Stimulated activated CD8-positive, alpha-beta memory T cell treated with anti-CD3 and anti-CD28 coated beads, Interleukin-15, amount 100 ng/mL, for 1 hour (primary cell): Measurements from ENCODE around the gene LPAR3.
"Not testable (repeated sequence)": the region's sequence is repeated elsewhere in the genome, so short reads cannot be mapped to it uniquely, and the experiment has no call there.

Experiments
- DNase-seq: peaks from one replicate; pipeline ENCODE4 v3.0.0-alpha.2; 2020; ENCODE audit warnings: low read depth

The LPAR3 gene, protein sequence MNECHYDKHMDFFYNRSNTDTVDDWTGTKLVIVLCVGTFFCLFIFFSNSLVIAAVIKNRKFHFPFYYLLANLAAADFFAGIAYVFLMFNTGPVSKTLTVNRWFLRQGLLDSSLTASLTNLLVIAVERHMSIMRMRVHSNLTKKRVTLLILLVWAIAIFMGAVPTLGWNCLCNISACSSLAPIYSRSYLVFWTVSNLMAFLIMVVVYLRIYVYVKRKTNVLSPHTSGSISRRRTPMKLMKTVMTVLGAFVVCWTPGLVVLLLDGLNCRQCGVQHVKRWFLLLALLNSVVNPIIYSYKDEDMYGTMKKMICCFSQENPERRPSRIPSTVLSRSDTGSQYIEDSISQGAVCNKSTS

GRCh38 chr1:84892705-84893618, at the start of gene LPAR3:
TSS of gene LPAR3 (minus strand) at chr1:84893206. CDS start at chr1:84866120, 27,086 bp downstream.
- DNase-seq: no peak

DNA sequence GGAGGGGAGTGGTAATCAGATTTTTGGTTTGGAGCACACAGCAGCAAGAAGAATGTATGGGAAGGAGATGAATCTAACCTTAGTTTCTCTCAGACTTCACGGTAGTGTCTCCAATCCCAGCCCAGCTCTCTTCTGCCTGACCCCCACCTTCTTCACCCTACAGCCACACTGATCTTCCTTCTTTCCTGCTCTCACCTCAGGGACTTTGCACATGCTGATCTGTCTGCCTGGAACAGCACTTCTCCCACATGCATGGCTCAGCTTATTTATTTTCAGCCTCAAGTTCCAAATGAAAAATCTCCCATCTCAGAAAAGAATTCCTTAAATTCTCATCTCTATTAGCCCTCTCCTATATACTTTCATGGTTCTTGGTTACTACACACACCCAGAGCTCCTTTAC, 48.8 kb upstream of the LPAR3 start:
- no peak for DNase-seq

- no peak for DNase-seq
These were observed 47.5 kb upstream of the LPAR3 start for GRCh38 chr1:84940481-84940880.

DNA sequence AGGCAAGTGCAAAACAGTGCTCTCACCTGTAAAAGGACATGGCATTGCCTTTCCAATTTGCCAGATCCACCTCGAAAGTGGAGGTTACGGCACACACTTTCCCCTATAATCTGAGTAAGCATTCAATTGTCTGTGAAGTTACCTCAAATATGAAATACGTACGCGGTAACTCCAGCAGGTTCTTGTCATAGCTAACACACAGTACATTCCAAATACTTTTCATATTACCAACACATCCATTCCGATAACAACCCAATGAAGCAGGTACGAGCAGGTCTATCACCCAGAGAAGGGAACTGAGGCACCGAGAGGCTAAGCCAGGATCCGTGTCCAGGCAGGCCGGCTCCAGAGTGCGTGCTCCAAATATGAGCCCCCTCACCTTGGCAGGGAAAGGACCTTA, 46.8 kb upstream of the LPAR3 start:
- no peak for DNase-seq

DNA sequence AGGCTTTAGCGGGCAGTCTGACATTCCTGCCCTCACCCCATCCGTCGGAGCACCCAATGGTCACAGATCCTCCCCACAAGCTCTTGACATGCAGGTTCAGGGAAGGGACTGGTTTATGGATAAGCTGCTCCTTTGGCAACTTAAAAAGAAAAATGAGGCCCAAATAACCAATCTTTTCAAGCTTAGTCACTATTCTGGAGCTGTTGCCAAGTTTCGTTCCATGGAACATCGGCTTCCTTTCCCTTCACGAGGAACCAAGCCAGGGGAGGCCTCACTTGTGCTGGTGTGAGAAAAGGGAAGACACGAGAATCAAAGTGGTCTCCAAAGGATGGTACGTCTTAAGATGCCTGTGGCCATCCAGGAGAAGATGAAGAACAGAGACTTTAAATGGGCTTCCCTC, 46.1 kb upstream of the LPAR3 start:
- no peak for DNase-seq

- no peak for DNase-seq
These were observed 43.3 kb upstream of the LPAR3 start for GRCh38 chr1:84936116-84936810.

- DNase-seq: no peak
These were observed 40.1 kb upstream of the LPAR3 start for GRCh38 chr1:84933011-84933611.

GRCh38 chr1:84930831-84931230, 37.8 kb upstream of the LPAR3 start:
- DNase-seq: no peak

GRCh38 chr1:84930329-84930728, 37.3 kb upstream of the LPAR3 start:
- DNase-seq: no peak

GRCh38 chr1:84929581-84929980, 36.6 kb upstream of the LPAR3 start:
- DNase-seq: no peak

DNA sequence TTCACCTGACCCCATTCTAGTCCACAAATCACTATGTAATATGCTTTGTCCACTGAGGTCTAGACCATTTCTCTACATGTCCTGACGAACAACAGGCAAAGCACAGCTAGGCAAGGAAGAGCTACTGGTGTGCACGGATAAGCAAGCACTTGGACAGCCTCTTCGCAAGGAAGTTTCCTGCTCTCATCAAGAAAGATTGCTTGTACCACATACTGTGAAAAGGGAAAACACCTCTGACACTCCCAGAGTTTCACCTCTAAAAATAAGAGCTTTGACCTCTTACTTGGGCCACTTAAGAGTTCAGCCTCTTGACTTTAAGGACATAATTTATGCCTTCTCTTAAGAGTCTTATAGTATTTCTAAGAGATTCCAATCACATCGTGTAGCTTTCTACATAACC, 36.0 kb upstream of the LPAR3 start:
- DNase-seq: no peak

GRCh38 chr1:84923317-84923716, 30.3 kb upstream of the LPAR3 start:
- DNase-seq: no peak

- DNase-seq: no peak
These were observed 27.2 kb upstream of the LPAR3 start for GRCh38 chr1:84920159-84920558.

DNA sequence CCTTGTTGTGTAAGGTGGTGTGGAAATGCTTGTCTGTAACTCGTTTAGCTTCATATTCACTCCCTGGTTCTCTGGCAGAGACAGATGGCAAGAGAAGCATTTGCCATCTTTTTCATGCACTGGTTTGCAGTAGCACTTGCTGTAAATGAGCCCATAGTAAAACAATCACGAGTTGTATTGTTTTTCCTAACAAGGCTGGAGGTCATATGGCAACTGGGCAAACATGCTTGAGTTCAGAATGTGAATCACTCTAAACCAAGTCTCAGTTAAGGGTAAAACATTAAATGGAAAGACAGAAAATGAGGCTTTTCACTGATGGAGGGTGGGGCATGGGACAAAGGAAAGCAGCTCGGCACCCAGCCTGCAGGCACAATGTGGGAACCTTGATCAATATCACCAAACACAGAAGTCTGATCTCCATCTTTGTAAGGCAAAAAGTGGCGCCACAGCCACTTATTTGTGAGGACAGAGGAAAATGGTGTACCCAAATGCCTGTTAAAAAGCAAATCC, 26.5 kb upstream of the LPAR3 start:
- no peak for DNase-seq

DNA sequence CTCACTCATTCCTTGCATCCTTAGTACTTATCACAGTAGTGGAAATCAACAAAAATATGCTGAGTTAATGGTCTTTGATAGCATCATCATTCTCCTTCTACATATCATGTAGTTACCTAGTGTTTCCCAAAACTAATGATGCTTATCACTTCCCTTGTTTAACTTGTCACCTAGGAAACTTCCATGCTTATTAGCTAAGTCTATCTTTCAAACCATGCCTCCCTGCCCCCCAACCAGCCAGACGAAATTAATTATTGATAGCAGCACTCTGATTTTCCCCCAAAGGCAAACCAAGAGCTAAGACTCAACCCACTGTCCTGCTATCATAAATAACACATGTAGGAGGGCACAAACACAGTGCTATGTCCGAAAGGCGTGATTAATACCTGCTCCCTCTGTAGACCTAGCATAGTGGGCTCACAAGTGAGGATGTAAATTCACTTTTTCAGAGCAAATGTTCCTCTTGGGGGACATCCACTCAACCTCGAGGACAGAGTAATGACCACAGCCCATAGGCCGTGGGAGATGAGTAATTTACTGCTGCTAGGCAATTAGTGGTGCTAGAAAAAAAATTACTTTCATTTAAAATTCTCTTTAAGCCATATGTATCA, 25.8 kb upstream of the LPAR3 start:
- DNase-seq: no peak

DNA sequence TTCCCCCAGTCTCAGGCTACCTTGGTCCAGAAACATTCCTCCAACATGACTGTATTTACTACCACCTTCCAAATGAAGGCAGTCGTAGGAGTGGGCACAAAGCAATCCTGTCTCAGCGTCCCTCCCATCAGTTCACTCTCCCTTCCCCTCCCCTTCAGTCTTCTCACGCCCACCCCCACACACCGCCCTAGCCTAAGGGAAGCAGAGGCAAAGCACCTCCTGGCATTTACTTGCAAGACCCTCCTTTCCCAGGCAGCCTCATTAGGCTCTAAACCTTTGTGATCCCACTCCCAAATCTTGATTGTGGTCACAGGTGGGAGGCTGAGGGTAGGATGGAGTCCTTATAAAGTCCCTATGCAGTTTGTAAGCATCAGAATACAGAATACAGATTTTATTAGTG, 23.9 kb upstream of the LPAR3 start:
- DNase-seq: no peak

DNA sequence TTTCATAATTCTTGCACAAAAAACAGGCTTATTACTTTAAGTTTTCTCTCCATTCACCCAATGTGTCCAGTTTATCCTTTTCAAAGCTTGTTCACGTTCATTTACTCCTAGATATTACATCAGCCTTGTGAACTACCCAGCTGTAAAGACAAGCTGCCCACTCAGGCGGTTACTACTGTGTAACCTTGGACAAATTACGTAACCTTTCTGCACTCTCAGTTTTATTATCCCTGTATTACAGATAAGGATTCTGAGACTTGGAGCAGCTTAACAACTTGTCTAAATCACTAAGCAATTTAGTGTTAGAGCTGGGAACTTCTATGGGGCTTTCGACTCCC, 20.5 kb upstream of the LPAR3 start:
- DNase-seq: no peak

GRCh38 chr1:84912726-84913554, 19.9 kb upstream of the LPAR3 start:
- no peak for DNase-seq

DNA sequence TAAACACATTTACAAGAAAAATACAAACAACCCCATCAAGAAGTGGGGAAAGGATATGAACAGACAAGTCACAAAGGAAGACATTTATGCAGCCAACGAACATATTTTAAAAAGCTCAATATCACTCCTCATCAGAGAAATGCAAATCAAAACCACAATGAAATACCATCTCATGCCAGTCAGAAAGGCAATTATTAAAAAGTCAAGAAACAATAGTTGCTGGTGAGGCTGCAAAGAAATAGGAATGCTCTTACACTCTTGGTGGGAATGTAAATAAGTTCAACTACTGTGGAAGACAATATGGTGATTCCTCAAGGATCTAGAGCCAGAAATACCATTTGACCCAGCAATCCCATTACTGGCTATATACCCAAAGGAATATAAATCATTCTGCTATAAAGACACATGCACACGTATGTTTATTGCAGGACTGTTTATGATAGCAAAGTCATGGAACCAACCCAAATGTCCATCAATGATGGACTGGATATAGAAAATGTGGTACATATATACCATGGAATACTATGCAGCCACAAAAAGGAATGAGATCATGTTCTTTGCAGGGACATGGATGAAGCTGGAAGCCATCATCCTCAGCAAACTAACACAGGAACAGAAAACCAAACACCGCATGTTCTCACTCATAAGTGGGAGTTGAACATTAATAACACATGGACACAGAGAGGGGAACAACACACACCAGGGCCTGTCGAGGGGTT, 15.9 kb upstream of the LPAR3 start:
- DNase-seq: not testable (repeated sequence)
